GM19463 (cell line): ENCODE measurements around the gene DYNLT4.
"Not testable (repeated sequence)": the region's sequence is repeated elsewhere in the genome, so short reads cannot be mapped to it uniquely, and the experiment has no call there.

Source experiments
- ATAC-seq: cut with Tn5 transposase; IDR thresholded peaks from one replicate; pipeline ENCODE4 v1.9.1; 2021; ENCODE audit warnings: mild to moderate bottlenecking, moderate library complexity; ENCODE audit not compliant: unreplicated experiment

The DYNLT4 gene

GRCh38 chr1:44766421-44766820 lies 40.7 kb downstream of the DYNLT4 start:
- ATAC-seq = not testable (repeated sequence)

- no peak for ATAC-seq
These were observed 46.3 kb downstream of the DYNLT4 start for GRCh38 chr1:44760876-44761275.

DNA sequence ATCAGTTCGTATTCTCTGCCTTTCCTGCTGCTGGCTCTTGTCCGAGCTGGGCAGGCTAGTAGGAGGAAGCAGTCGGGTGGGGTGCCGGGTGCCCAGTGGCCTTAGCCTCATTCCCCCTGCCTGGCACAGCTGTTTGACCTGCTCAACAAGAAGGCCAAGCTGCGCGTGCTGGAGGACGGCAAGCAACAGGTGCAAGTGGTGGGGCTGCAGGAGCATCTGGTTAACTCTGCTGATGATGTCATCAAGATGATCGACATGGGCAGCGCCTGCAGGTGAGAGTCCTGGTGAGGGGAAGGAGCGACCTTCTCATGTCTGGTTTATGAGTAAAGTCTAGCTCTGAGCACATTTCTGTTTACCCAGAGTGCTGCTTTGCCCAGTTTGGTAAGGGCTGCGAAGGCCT lies 48.1 kb downstream of the DYNLT4 start:
- ATAC-seq = no peak

- ATAC-seq = no peak
These were observed 49.7 kb downstream of the DYNLT4 start for GRCh38 chr1:44757420-44757819.
